SK-N-SH treated with all-trans-retinoic acid at 6 μM for 48 hours (cell line): ENCODE data around the gene PIBF1.

Experiments used
- ESRRG ChIP-seq: fragments of 250-450 bp; sonication (Bioruptor Pico); IDR thresholded peaks from 2 replicates; pipeline ENCODE4 v1.6.1; 2021; ENCODE audit warnings: mild to moderate bottlenecking
- ISL1 ChIP-seq: fragments of 250-450 bp; sonication (Bioruptor Pico); IDR thresholded peaks from 2 replicates; pipeline ENCODE4 v2.1.2; 2022; ENCODE audit warnings: mild to moderate bottlenecking, moderate library complexity
- PATZ1 ChIP-seq: fragments of 250-450 bp; sonication (Bioruptor Pico); IDR thresholded peaks from 2 replicates; pipeline ENCODE4 v1.8.0; 2020; ENCODE audit warnings: mild to moderate bottlenecking, moderate library complexity, borderline replicate concordance
- SNAI2 ChIP-seq: fragments of 250-450 bp; sonication (Bioruptor Pico); IDR thresholded peaks from 2 replicates; pipeline ENCODE4 v1.5.0; 2020; ENCODE audit warnings: mild to moderate bottlenecking, moderate library complexity
- TCF4 ChIP-seq: fragments of 250-450 bp; sonication (Bioruptor Pico); IDR thresholded peaks from 2 replicates; pipeline ENCODE4 v1.8.0; 2021; ENCODE audit warnings: mild to moderate bottlenecking, moderate library complexity, borderline replicate concordance
- TOX ChIP-seq: fragments of 250-450 bp; sonication (Bioruptor Pico); IDR thresholded peaks from 2 replicates; pipeline ENCODE4 v1.8.0; 2021; ENCODE audit warnings: mild to moderate bottlenecking, moderate library complexity, borderline replicate concordance
- TSHZ2 ChIP-seq: fragments of 250-450 bp; sonication (Bioruptor Pico); IDR thresholded peaks from 2 replicates; pipeline ENCODE4 v1.5.0; 2020; ENCODE audit warnings: mild to moderate bottlenecking, moderate library complexity
- ZNF565 ChIP-seq: fragments of 450-650 bp; formaldehyde crosslinking; conservative IDR thresholded peaks from 2 replicates; pipeline ENCODE4 v1.5.0; 2020; ENCODE audit warnings: low read depth, mild to moderate bottlenecking, moderate library complexity

- no peak for TF ChIP-seq TOX
- no peak for TF ChIP-seq ZNF565 (CRISPR knock-in tag)
- TF ChIP-seq PATZ1 = no peak
- no peak for TF ChIP-seq ISL1 (CRISPR knock-in tag)
- no peak for TF ChIP-seq TSHZ2
- TF ChIP-seq TCF4 (CRISPR knock-in tag) = no peak
- TF ChIP-seq SNAI2 (CRISPR knock-in tag) = no peak
- TF ChIP-seq ESRRG (CRISPR knock-in tag) = no peak
Observed at GRCh38 chr13:73054712-73055111, 272.8 kb downstream of the PIBF1 start.
